DOHH2 (cell line): Measurements from ENCODE around the gene UBE2G1.

ENCODE experiments used
- CTCF ChIP-seq: fragments of 200-600 bp; sonication (generic); IDR thresholded peaks from one replicate; pipeline ENCODE4 v1.5.1; 2014; ENCODE audit warnings: antibody characterized with exemption, mild to moderate bottlenecking, low read depth, low read length; ENCODE audit not compliant: poor library complexity, severe bottlenecking
- EZH2phosphoT487 ChIP-seq: fragments of 200-600 bp; sonication (generic); IDR thresholded peaks from 2 replicates; pipeline ENCODE4 v1.6.1; 2017; ENCODE audit warnings: borderline replicate concordance, mild to moderate bottlenecking, antibody characterized with exemption, low read length, moderate library complexity, mixed read lengths

GRCh38 chr17:4235372-4236279, 130.8 kb downstream of the UBE2G1 start:
- TF ChIP-seq CTCF (no peak), EZH2phosphoT487 (no peak)
